SK-N-MC (cell line): ENCODE data around the gene GRB10.
A peak's percentile ranks its signal among the peaks of the same experiment; 100 is the strongest.

ENCODE experiments used
- DNase-seq: peaks from one replicate; pipeline ENCODE4 v3.0.0-alpha.2; 2011; ENCODE audit warnings: low read depth, low spot score
- H3K27ac ChIP-seq: fragments of 200-600 bp; sonication (generic); 2 replicates; pipeline ENCODE4 v1.5.1; 2016; ENCODE audit warnings: mixed run types
- H3K36me3 ChIP-seq: fragments of 200-600 bp; sonication (generic); 2 replicates; pipeline ENCODE4 v1.6.1; 2017; ENCODE audit warnings: antibody characterized with exemption, low read length, mixed read lengths; ENCODE audit not compliant: insufficient read depth
- H3K4me3 ChIP-seq: fragments of 200-600 bp; sonication (generic); 2 replicates; pipeline ENCODE4 v1.5.1; 2016
- H3K9ac ChIP-seq: fragments of 200-600 bp; sonication (generic); 2 replicates; pipeline ENCODE4 v1.8.0; 2017; ENCODE audit warnings: mixed run types, mixed read lengths; ENCODE audit not compliant: insufficient read length
- H3K9me3 ChIP-seq: fragments of 200-600 bp; sonication (generic); 2 replicates; pipeline ENCODE4 v1.6.1; 2017; ENCODE audit warnings: low read depth, mild to moderate bottlenecking, antibody characterized with exemption, low read length, moderate library complexity, mixed read lengths
- EZH2 ChIP-seq: fragments of 200-600 bp; sonication (generic); IDR thresholded peaks from one replicate; pipeline ENCODE4 v1.6.1; 2017; ENCODE audit warnings: antibody characterized with exemption
- FOXP2 ChIP-seq: optimal IDR thresholded peaks from 2 replicates; pipeline ENCODE3; 2011; ENCODE audit warnings: mild to moderate bottlenecking, moderate library complexity; ENCODE audit not compliant: insufficient read depth; ENCODE audit errors: extremely low read length, control extremely low read depth
- POLR2AphosphoS5 ChIP-seq: IDR thresholded peaks from 2 replicates; pipeline ENCODE4 v1.6.1; 2012; ENCODE audit warnings: mild to moderate bottlenecking, low read depth, low read length, borderline replicate concordance

GRB10 gene

DNA sequence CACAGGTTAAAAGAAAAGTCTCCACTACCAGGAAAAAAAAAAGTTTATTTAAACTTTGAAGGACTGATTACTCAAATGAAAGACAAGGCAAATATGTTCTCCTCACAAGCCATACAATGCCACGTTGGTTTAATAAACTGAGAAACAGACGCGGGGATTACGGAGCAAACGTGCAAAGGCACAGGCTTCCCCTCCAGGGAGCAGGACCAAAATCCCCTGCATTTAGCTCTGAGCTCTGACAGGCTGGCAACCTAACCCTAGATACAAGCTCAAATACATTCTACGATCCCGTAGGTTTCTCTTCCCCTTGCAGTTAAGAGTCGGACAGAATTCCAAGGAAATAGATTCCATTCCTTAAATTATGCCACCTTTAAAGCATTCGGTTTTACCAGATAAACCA lies 7.7 kb upstream of the GRB10 start:
- no peak for DNase-seq
- Histone ChIP-seq H3K36me3 (peaks cover 39% of the 10 kb centered on the region), H3K9me3 (0 out of 2 replicates have a peak, but pooled peaks cover 6% of the 10 kb centered on the region), H3K9ac (no peak overlapping the region), H3K27ac (no peak overlapping the region), H3K4me3 (peak overlapping the region; percentile 96)
- TF ChIP-seq FOXP2 (no peak), EZH2 (no peak), POLR2AphosphoS5 (no peak)

DNA sequence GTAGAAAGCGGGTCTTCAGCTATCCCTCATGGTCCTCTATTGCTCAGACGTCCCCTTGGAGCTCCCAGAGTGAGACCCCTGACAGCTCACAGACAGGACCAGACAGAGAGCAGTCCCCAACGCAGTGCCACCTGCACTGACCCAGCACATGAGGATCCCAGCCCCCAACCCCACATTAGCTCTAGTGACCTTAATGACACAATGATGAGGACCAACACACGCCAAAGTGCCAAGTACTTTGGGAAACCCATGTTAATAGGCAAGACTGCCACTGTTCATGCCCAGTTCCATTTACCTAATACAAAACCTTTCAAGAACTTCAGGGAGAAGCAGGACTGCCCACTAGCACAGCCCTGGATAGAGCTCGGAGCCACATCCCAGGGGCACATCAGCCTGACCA lies 5.7 kb upstream of the GRB10 start:
- TF ChIP-seq POLR2AphosphoS5 (no peak), FOXP2 (no peak), EZH2 (no peak)
- H3K27ac ChIP-seq = no peak overlapping the region
- no peak overlapping the region for H3K9ac ChIP-seq
- no peak for DNase-seq
- no peak overlapping the region for H3K4me3 ChIP-seq
- peaks cover 46% of the 10 kb centered on the region for H3K36me3 ChIP-seq
- H3K9me3 ChIP-seq = 0 out of 2 replicates have a peak, but pooled peaks cover 6% of the 10 kb centered on the region

- H3K9ac ChIP-seq = no peak overlapping the region
- H3K4me3 ChIP-seq = no peak overlapping the region
- DNase-seq = no peak
- H3K36me3 ChIP-seq = peaks cover 46% of the 10 kb centered on the region
- H3K9me3 ChIP-seq = 0 out of 2 replicates have a peak, but pooled peaks cover 6% of the 10 kb centered on the region
- no peak for TF ChIP-seq EZH2
- TF ChIP-seq POLR2AphosphoS5 = no peak
- no peak for TF ChIP-seq FOXP2
- H3K27ac ChIP-seq = no peak overlapping the region
Observed at GRCh38 chr7:50787825-50788224, 5.1 kb upstream of the GRB10 start.

GRCh38 chr7:50785346-50785745 lies 2.6 kb upstream of the GRB10 start:
- Histone ChIP-seq H3K36me3 (peaks cover 39% of the 10 kb centered on the region), H3K9me3 (0 out of 2 replicates have a peak, but pooled peaks cover 6% of the 10 kb centered on the region), H3K27ac (no peak overlapping the region), H3K9ac (no peak overlapping the region), H3K4me3 (no peak overlapping the region)
- TF ChIP-seq POLR2AphosphoS5 (no peak), FOXP2 (no peak), EZH2 (no peak)
- no peak for DNase-seq

DNA sequence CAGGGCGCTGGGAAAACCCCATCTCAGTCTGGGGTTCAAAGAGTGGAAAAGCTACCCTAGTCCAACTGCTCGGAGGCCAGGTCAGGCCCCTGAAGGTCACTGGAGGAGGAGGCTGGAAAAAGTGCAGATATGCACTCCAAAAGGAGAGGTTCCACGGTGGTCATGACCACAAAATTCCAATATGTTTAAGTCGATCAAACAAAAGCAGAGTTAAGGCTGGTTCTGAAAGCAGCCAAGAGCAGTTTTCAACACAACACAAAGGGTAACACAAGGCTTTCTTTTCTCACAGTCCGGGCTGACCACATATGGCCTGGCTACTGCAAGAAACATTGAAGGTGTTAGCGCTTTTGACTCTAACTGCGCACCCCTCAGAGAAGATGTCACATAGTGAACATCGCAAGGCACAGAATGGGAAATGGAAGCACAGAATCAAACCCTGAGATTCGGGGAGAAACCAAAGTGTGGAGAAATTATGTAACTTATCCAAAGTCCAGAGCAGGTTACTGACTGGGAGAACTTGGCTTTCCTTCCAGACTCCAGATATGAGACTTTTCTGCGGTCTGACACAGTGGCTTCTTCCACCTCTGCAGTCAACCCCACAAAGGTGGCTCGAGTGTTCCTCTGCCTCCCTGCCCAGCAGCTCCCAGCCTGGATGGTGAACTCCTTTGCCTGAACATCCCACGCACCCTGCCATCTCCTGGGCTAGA lies 1.3 kb upstream of the GRB10 start:
- Histone ChIP-seq H3K36me3 (peaks cover 25% of the 10 kb centered on the region), H3K27ac (no peak overlapping the region), H3K4me3 (no peak overlapping the region), H3K9me3 (0 out of 2 replicates have a peak, but pooled peaks cover 5% of the 10 kb centered on the region), H3K9ac (no peak overlapping the region)
- no peak for TF ChIP-seq EZH2
- no peak for TF ChIP-seq FOXP2
- DNase-seq = no peak

DNA sequence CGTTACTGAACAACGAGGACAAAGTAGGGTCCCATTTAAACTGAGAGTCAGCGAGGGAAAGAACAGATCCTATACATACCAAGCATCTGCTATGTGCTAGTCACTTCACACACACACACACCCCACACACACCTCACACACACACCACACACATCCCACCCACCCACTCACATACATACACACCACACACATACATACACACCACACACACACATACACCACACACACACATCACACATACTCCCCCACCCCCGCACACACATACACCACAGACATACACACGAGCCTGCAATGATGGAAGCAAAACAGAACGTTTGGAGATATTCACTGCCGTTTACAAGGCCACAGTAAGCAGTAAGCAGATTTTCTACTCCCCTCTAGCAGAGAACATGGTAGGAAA lies 607 bp upstream of the GRB10 start:
- H3K27ac ChIP-seq = no peak overlapping the region
- no peak overlapping the region for H3K4me3 ChIP-seq
- DNase-seq = no peak
- peaks cover 18% of the 10 kb centered on the region; the same call in 1 of the 2 replicates for H3K36me3 ChIP-seq
- no peak overlapping the region for H3K9ac ChIP-seq
- TF ChIP-seq EZH2 (no peak), FOXP2 (no peak)
- H3K9me3 ChIP-seq = no peaks in the 10 kb centered on the region

GRCh38 chr7:50781381-50782293 lies 1.1 kb downstream of the GRB10 start:
- no peak for DNase-seq
- no peak overlapping the region for H3K9ac ChIP-seq

GRCh38 chr7:50780436-50780835 lies 2.3 kb downstream of the GRB10 start:
- Histone ChIP-seq H3K4me3 (no peak overlapping the region), H3K27ac (no peak overlapping the region), H3K36me3 (peaks cover 12% of the 10 kb centered on the region; the same call in 1 of the 2 replicates)

More at GRCh38 chr7:50781381-50782293, 1.1 kb downstream of the GRB10 start:
- no peak overlapping the region for H3K27ac ChIP-seq
- H3K4me3 ChIP-seq = no peak overlapping the region
- H3K9me3 ChIP-seq = no peaks in the 10 kb centered on the region
- TF ChIP-seq POLR2AphosphoS5 (no peak), FOXP2 (no peak), EZH2 (no peak)
- peaks cover 12% of the 10 kb centered on the region; the same call in 1 of the 2 replicates for H3K36me3 ChIP-seq

More at GRCh38 chr7:50780436-50780835, 2.3 kb downstream of the GRB10 start:
- no peak for DNase-seq
- Histone ChIP-seq H3K9ac (no peak overlapping the region), H3K9me3 (no peaks in the 10 kb centered on the region)
- TF ChIP-seq POLR2AphosphoS5 (no peak), EZH2 (no peak), FOXP2 (no peak)
